Muscle of back (tissue), 11 donors: ENCODE data around the gene MCF2L2. TPM values are rescaled to one million over a fixed set of nuclear protein-coding genes. Genes with fewer than 3 reads are reported as not detected.

ENCODE experiments used
- DNase-seq, 3 donors: peaks; one replicate each; pipeline versions ENCODE4 v3.0.0 to v3.0.0-alpha.2; 2013
- polyA plus RNA-seq, 10 donors: library from polyadenylated mRNA; unstranded; fragments of 120-200 nt; gene quantifications; one replicate each; pipeline ENCODE4 v1.2.1, GENCODE V29; 2013; ENCODE audit not compliant: insufficient read length in 10 of 10

MCF2L2 gene
- polyA plus RNA-seq, 10 donors, result 0.16 to 0.65 (median 0.39) TPM

GRCh38 chr3:183330881-183331280, 97.5 kb downstream of the MCF2L2 start:
- DNase-seq, result no peak

GRCh38 chr3:183329543-183329942, 98.9 kb downstream of the MCF2L2 start:
- no peak for DNase-seq

- DNase-seq, result peak in 1 of 3 donors; percentile 9
Observed at GRCh38 chr3:183328823-183329222, 99.6 kb downstream of the MCF2L2 start.

- no peak for DNase-seq
Observed at GRCh38 chr3:183328164-183328563, 100.3 kb downstream of the MCF2L2 start.

GRCh38 chr3:183327343-183327742, 101.1 kb downstream of the MCF2L2 start:
- DNase-seq, result no peak

- no peak for DNase-seq
Observed at GRCh38 chr3:183324083-183324482, 104.3 kb downstream of the MCF2L2 start.

GRCh38 chr3:183319371-183319770, 109.0 kb downstream of the MCF2L2 start:
- no peak for DNase-seq

- DNase-seq, result no peak
Observed at GRCh38 chr3:183318877-183319276, 109.5 kb downstream of the MCF2L2 start.

GRCh38 chr3:183317886-183318865, 110.2 kb downstream of the MCF2L2 start:
- no peak for DNase-seq

- DNase-seq, result no peak
Observed at GRCh38 chr3:183317271-183317670, 111.1 kb downstream of the MCF2L2 start.

GRCh38 chr3:183315739-183316138, 112.7 kb downstream of the MCF2L2 start:
- no peak for DNase-seq

- DNase-seq, result no peak
Observed at GRCh38 chr3:183313764-183314163, 114.7 kb downstream of the MCF2L2 start.

GRCh38 chr3:183313351-183313750, 115.1 kb downstream of the MCF2L2 start:
- no peak for DNase-seq

- DNase-seq, result no peak
Observed at GRCh38 chr3:183312433-183312832, 116.0 kb downstream of the MCF2L2 start.

- DNase-seq, result no peak
Observed at GRCh38 chr3:183310936-183311335, 117.5 kb downstream of the MCF2L2 start.

GRCh38 chr3:183309276-183309675, 119.1 kb downstream of the MCF2L2 start:
- DNase-seq, result no peak

- DNase-seq, result no peak
Observed at GRCh38 chr3:183308751-183309150, 119.7 kb downstream of the MCF2L2 start.

GRCh38 chr3:183307749-183308148, 120.7 kb downstream of the MCF2L2 start:
- no peak for DNase-seq

- DNase-seq, result peak; percentile 33 to 66 (median 53)
Observed at GRCh38 chr3:183306798-183307671, 121.4 kb downstream of the MCF2L2 start.

GRCh38 chr3:183303690-183304089, 124.7 kb downstream of the MCF2L2 start:
- no peak for DNase-seq

GRCh38 chr3:183301937-183302580, 126.4 kb downstream of the MCF2L2 start:
- DNase-seq, result no peak

GRCh38 chr3:183300996-183301562, 127.3 kb downstream of the MCF2L2 start:
- DNase-seq, result no peak
